ENCODE data around the gene RSBN1L. TPM values are rescaled to one million over a fixed set of nuclear protein-coding genes. Genes with fewer than 3 reads are reported as not detected.

Gene RSBN1L
- total and polyA plus RNA-seq, 2 donors (not counting 3 experiments of a cell fraction or from before 2014, with no cell fraction given), result 3.0 to 13.1 TPM

DNA sequence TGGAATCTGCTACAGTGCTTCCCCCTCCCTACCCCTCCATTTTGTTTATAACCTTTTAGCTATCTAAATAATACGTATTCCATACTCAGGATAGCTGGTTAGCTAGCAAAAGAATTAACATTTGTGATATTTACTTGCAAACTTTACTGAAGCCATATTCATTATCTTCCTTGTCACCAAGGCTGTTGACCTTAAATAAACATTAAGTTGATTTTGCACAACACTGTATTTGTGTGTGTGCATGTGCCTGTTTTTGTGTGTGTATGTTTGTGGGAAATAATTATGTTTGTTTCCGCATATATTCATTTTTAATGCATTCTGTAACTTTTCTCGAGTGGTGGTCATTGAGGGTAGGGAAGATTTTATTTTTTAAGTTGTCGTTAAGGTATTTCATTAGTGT lies 86.1 kb downstream of the RSBN1L start:
- Histone ChIP-seq H2AFZ (ENCODE audit: low read depth, low read length) (no peak overlapping the region), H4K20me1 (replicated peaks; ENCODE audit: control insufficient read depth, extremely low read depth, insufficient read depth, low read length) (no peaks in the 10 kb centered on the region), H3K79me2 (ENCODE audit: control insufficient read depth, insufficient read depth, low read length) (no peaks in the 10 kb centered on the region), H3K27me3 (ENCODE audit: control insufficient read depth in 2 of 2, insufficient read depth in 2 of 2, low read length in 2 of 2) (no peaks in the 10 kb centered on the region), H3K36me3 (ENCODE audit: control insufficient read depth in 2 of 2, extremely low read depth in 1 of 2, insufficient read depth in 2 of 2, low read length in 2 of 2) (peaks cover 0 to 1% of the 10 kb centered on the region in 2 experiments), H3K4me3 (replicated peaks in 1 of 3; ENCODE audit: insufficient read depth in 1 of 3, low read depth in 1 of 3, low read length in 3 of 3) (no peak overlapping the region), H3K27ac (ENCODE audit: insufficient read depth, low read depth, low read length) (no peak overlapping the region), H3K9me1 (replicated peaks; ENCODE audit: control insufficient read depth, extremely low read depth, insufficient read depth, low read length) (no peaks in the 10 kb centered on the region), H3K9me3 (replicated peaks; ENCODE audit: control insufficient read depth, insufficient read depth, low read length) (no peaks in the 10 kb centered on the region), H3K9ac (replicated peaks; ENCODE audit: extremely low read depth, insufficient read depth, low read length) (no peak overlapping the region), H3K4me1 (ENCODE audit: control insufficient read depth, extremely low read depth, insufficient read depth, low read length) (no peaks in the 10 kb centered on the region), H3K4me2 (ENCODE audit: insufficient read depth, low read length) (no peak overlapping the region)
- CTCF ChIA-PET, result no interaction called here
- no TSS peak for BruUV-seq (replicated peaks)
- intact Hi-C loops (cut with micrococcal nuclease), result no loop called here
- TF ChIP-seq POLR2A (IDR thresholded peaks at IDR 0.05; ENCODE audit: low read depth, low read length) (no peak), POLR2AphosphoS5 (IDR thresholded peaks at IDR 0.05; ENCODE audit: insufficient read depth, low read depth, low read length) (no peak), JUN (IDR thresholded peaks at IDR 0.05; ENCODE audit: borderline replicate concordance, insufficient read depth, insufficient read length, low read depth) (no peak), EZH2 (IDR thresholded peaks at IDR 0.05; ENCODE audit: borderline replicate concordance, low read depth, low read length, severe bottlenecking) (no peak), GATA2 (IDR thresholded peaks at IDR 0.05; ENCODE audit: insufficient read depth, insufficient read length, low read depth, low read length) (no peak), FOS (IDR thresholded peaks at IDR 0.05; ENCODE audit: borderline replicate concordance, insufficient read depth, low read length) (no peak), MYC (IDR thresholded peaks at IDR 0.05; ENCODE audit: low read depth, low read length) (no peak)
- TF ChIP-seq, protein P1, sequence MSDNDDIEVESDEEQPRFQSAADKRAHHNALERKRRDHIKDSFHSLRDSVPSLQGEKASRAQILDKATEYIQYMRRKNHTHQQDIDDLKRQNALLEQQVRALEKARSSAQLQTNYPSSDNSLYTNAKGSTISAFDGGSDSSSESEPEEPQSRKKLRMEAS (IDR thresholded peaks at IDR 0.05; ENCODE audit: insufficient read depth, insufficient read length), result no peak
- TF ChIP-seq, protein P2, sequence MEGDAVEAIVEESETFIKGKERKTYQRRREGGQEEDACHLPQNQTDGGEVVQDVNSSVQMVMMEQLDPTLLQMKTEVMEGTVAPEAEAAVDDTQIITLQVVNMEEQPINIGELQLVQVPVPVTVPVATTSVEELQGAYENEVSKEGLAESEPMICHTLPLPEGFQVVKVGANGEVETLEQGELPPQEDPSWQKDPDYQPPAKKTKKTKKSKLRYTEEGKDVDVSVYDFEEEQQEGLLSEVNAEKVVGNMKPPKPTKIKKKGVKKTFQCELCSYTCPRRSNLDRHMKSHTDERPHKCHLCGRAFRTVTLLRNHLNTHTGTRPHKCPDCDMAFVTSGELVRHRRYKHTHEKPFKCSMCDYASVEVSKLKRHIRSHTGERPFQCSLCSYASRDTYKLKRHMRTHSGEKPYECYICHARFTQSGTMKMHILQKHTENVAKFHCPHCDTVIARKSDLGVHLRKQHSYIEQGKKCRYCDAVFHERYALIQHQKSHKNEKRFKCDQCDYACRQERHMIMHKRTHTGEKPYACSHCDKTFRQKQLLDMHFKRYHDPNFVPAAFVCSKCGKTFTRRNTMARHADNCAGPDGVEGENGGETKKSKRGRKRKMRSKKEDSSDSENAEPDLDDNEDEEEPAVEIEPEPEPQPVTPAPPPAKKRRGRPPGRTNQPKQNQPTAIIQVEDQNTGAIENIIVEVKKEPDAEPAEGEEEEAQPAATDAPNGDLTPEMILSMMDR (IDR thresholded peaks at IDR 0.05; ENCODE audit: extremely low read depth in 1 of 2, insufficient read depth in 1 of 2, low read depth in 1 of 2, low read length in 2 of 2), result no peak
- FAIRE-seq, result no peak
- DNase-seq (ENCODE audit: low read depth, low spot score), result no peak
- POLR2A ChIA-PET, result no interaction called here
- dilution Hi-C loops (cut with MboI; ENCODE audit: extremely low pct_ligation_motif_present, low sequenced_read_pairs), result no loop called here
